B cell (primary cell): Measurements from ENCODE around the gene CACNA2D2. TPM values are rescaled to one million over a fixed set of nuclear protein-coding genes. Genes with fewer than 3 reads are reported as not detected.

Experiments
- ATAC-seq: fragments of 200-7000 bp; cut with Tn5 transposase; one replicate; pipeline ENCODE4 v1.10.0; 2021; ENCODE audit warnings: low read depth, mild to moderate bottlenecking, moderate number of reproducible peaks, moderate library complexity
- CTCF ChIA-PET: fragments of 350-600 bp; sonication (Branson Sonifier 250); formaldehyde crosslinking; loops from one replicate; lab custom pipeline; 2021; ENCODE audit warnings: antibody characterized with exemption, inconsistent platforms; lab: Charles Lee
- POLR2A ChIA-PET: fragments of 350-600 bp; sonication (Branson Sonifier 250); formaldehyde crosslinking; loops from one replicate; lab custom pipeline; 2021; ENCODE audit warnings: antibody characterized with exemption; lab: Charles Lee
- DNase-seq: peaks from one replicate; pipeline ENCODE4 v3.0.0; 2013
- H2AFZ ChIP-seq: 2 replicates; pipeline ENCODE4 v1.6.1; 2012; ENCODE audit warnings: mild to moderate bottlenecking, low read depth, low read length; ENCODE audit not compliant: insufficient read depth, poor library complexity, severe bottlenecking
- H3K27ac ChIP-seq, 2 donors: 1 replicate in 1 of 2; 2 replicates in 1 of 2; pipeline ENCODE4 v1.5.1; 2012 to 2013; ENCODE audit warnings: low read length in 2 of 2, mild to moderate bottlenecking in 2 of 2, moderate library complexity in 1 of 2
- H3K27me3 ChIP-seq, 4 experiments: fragments of 200-600 bp in 1 of 4; sonication (generic) in 1 of 4; replicated peaks in 1 of 4; 1 replicate in 2 of 4; 2 replicates in 2 of 4; pipeline versions ENCODE4 v1.6.1 to v1.7.0; 2013 to 2016; ENCODE audit warnings: low read length in 3 of 4, mild to moderate bottlenecking in 2 of 4, mixed read lengths in 1 of 4, moderate library complexity in 1 of 4; ENCODE audit not compliant: insufficient read depth in 4 of 4, control insufficient read depth in 3 of 4; ENCODE audit errors: control extremely low read depth in 1 of 4
- H3K36me3 ChIP-seq, 2 experiments: replicated peaks in 1 of 2; 1 replicate in 1 of 2; 2 replicates in 1 of 2; pipeline versions ENCODE4 v1.6.1 to v1.7.1; 2013; ENCODE audit warnings: low read length in 1 of 2; ENCODE audit not compliant: insufficient read depth in 2 of 2, control insufficient read depth in 1 of 2; ENCODE audit errors: control extremely low read depth in 1 of 2, extremely low read depth in 1 of 2
- H3K4me1 ChIP-seq, 2 donors: fragments of 200-600 bp in 1 of 2; sonication (generic) in 1 of 2; 1 replicate in 1 of 2; 2 replicates in 1 of 2; pipeline versions ENCODE4 v1.5.1 to v1.6.1; 2013 to 2017; ENCODE audit warnings: low read length in 2 of 2; ENCODE audit not compliant: control insufficient read depth in 2 of 2, insufficient read depth in 2 of 2
- H3K4me2 ChIP-seq: replicated peaks from 2 replicates; pipeline ENCODE3; 2012; ENCODE audit warnings: mild to moderate bottlenecking, low read depth, low read length; ENCODE audit not compliant: poor library complexity, severe bottlenecking
- H3K4me3 ChIP-seq, 5 experiments: fragments of 200-600 bp in 1 of 5; sonication (generic) in 1 of 5; 1 replicate in 3 of 5; 2 replicates in 2 of 5; pipeline versions ENCODE4 v1.5.1 to v1.7.0; 2011 to 2016; ENCODE audit warnings: low read length in 4 of 5, mild to moderate bottlenecking in 4 of 5, low read depth in 2 of 5, control low read depth in 1 of 5, moderate library complexity in 1 of 5; ENCODE audit not compliant: insufficient read depth in 1 of 5; ENCODE audit errors: control extremely low read depth in 1 of 5, extremely low read depth in 1 of 5
- H3K79me2 ChIP-seq: fragments of 200-600 bp; sonication (generic); one replicate; pipeline ENCODE4 v1.6.0; 2016; ENCODE audit warnings: low read length; ENCODE audit not compliant: control insufficient read depth, insufficient read depth
- H3K9ac ChIP-seq: fragments of 200-600 bp; sonication (generic); 2 replicates; pipeline ENCODE4 v1.6.1; 2017; ENCODE audit warnings: mild to moderate bottlenecking, low read length, moderate library complexity
- H3K9me3 ChIP-seq, 3 donors: one replicate each; pipeline versions ENCODE4 v1.6.1 to v1.7.1; 2013; ENCODE audit warnings: low read length in 2 of 3; ENCODE audit not compliant: control insufficient read depth in 2 of 3, insufficient read depth in 1 of 3; ENCODE audit errors: control extremely low read depth in 1 of 3
- H4K20me1 ChIP-seq: 2 replicates; pipeline ENCODE4 v1.6.0; 2012; ENCODE audit warnings: mild to moderate bottlenecking, low read length; ENCODE audit not compliant: insufficient read depth, control insufficient read depth, poor library complexity, severe bottlenecking
- H3K27ac Mint-ChIP-seq: one replicate; pipeline ENCODE4 v1.8.0; 2021; ENCODE audit warnings: mixed read lengths
- H3K27me3 Mint-ChIP-seq: one replicate; pipeline ENCODE4 v1.8.0; 2021; ENCODE audit warnings: mixed read lengths
- H3K4me1 Mint-ChIP-seq: one replicate; pipeline ENCODE4 v1.8.0; 2021; ENCODE audit warnings: mixed read lengths
- H3K4me3 Mint-ChIP-seq: one replicate; pipeline ENCODE4 v1.8.0; 2021; ENCODE audit warnings: mixed read lengths
- H3K9me3 Mint-ChIP-seq: one replicate; pipeline ENCODE4 v1.8.0; 2022; ENCODE audit warnings: mixed read lengths; ENCODE audit not compliant: insufficient read depth
- CTCF ChIP-seq: fragments of 200-600 bp; IDR thresholded peaks from one replicate; pipeline ENCODE4 v1.8.0; 2022; ENCODE audit warnings: antibody characterized with exemption, mild to moderate bottlenecking
- EZH2 ChIP-seq: IDR thresholded peaks from 2 replicates; pipeline ENCODE4 v1.6.1; 2012; ENCODE audit warnings: borderline replicate concordance, low read depth, mild to moderate bottlenecking, moderate library complexity, low read length; ENCODE audit not compliant: insufficient read depth, poor library complexity, severe bottlenecking
- WGBS: methylation state at CpG from one replicate; pipeline ENCODE4 v1.1.5; 2013; ENCODE audit warnings: missing lambda C conversion rate; ENCODE audit not compliant: insufficient coverage; 5-methylcytosine and 5-hydroxymethylcytosine counted together
- intact Hi-C: fragments of 100-400 bp; cut with micrococcal nuclease; formaldehyde crosslinking; loops from one replicate; pipeline ENCODE4 v1.10.0; 2022
- polyA plus RNA-seq: library from polyadenylated mRNA; depleted of rRNA; stranded (reverse); fragments of >200 nt; gene quantifications from 2 replicates; pipeline ENCODE4 v1.2.3, GENCODE V29; 2012
- total RNA-seq, 2 donors: library from RNA; stranded (reverse); fragments of 120-200 nt in 1 of 2; gene quantifications; 1 replicate in 1 of 2; 2 replicates in 1 of 2; pipeline versions ENCODE4 v1.2.3 to v1.2.4, GENCODE V29; 2013 to 2022

Gene CACNA2D2
- total and polyA plus RNA-seq, 2 donors (not counting 1 experiment from before 2014, with no cell fraction given), result 0.69 to 1.2 TPM

- Mint-ChIP-seq H3K27me3 (peaks cover 35% of the 10 kb centered on the region), H3K9me3 (no peaks in the 10 kb centered on the region), H3K4me3 (no peak overlapping the region), H3K27ac (no peak overlapping the region), H3K4me1 (no peaks in the 10 kb centered on the region)
- ATAC-seq (no peak), DNase-seq (no peak)
- Histone ChIP-seq H3K36me3 (no peaks in the 10 kb centered on the region), H4K20me1 (no peaks in the 10 kb centered on the region), H3K27ac (no peak overlapping the region), H3K4me1 (no peaks in the 10 kb centered on the region), H3K79me2 (no peaks in the 10 kb centered on the region), H3K27me3 (peaks cover 0 to 13% (median 0%) of the 10 kb centered on the region in 4 experiments), H3K4me2 (no peak overlapping the region), H3K9me3 (peaks cover 0 to 4% (median 0%) of the 10 kb centered on the region in 3 donors), H2AFZ (no peak overlapping the region), H3K9ac (no peak overlapping the region), H3K4me3 (no peak overlapping the region)
- intact Hi-C loops, result no loop called here
- WGBS, result 56% methylated on average over 14 of the region's 18 CpGs
- POLR2A ChIA-PET, result no interaction called here
- TF ChIP-seq EZH2 (no peak), CTCF (no peak)
- CTCF ChIA-PET, result interaction anchor here (0.9 to 5.8 kb wide), 4 partner anchors 10 to 191 kb away, joined by 3 to 104 read pairs (median 8); partner anchors contain the start of genes CYB561D2 and NPRL2
Measured at GRCh38 chr3:50539356-50540286, 36.2 kb upstream of the CACNA2D2 start.
